ENCODE data around the gene CYP46A1.

Gene CYP46A1

DNA sequence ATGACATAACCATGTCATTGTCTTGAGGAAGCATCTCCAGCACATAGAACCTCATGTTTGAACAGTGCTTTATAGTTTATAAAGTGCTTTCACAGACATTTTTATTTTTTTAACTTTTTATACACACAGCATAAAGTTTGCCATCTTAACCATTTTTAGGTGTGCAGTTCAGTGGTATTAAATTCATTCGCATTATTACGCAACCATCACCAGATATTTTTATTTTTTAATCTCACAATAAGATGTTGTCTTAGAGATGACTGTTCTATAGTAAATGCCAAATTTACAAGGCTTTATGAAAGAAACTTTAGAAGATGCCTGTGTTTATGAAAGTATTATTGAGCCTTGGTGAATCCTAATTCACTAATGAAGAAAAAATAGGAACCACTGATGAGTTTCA, 19.9 kb downstream of the CYP46A1 start:
- no peak for FAIRE-seq
- DNase-seq (ENCODE audit: insufficient read length, low spot score), result no peak
- TF ChIP-seq TAF1 (IDR thresholded peaks at IDR 0.05; ENCODE audit: low read depth, low read length) (no peak), POLR2AphosphoS5 (IDR thresholded peaks at IDR 0.05; ENCODE audit: low read depth, low read length) (no peak), POLR2A (IDR thresholded peaks at IDR 0.05; ENCODE audit: low read depth, low read length) (no peak), POU2F2 (IDR thresholded peaks at IDR 0.05; ENCODE audit: low read depth, low read length) (no peak), SPI1 (IDR thresholded peaks at IDR 0.05; ENCODE audit: low read depth, low read length) (no peak), PAX5 (IDR thresholded peaks at IDR 0.05; ENCODE audit: insufficient read depth, low read length, severe bottlenecking) (no peak)

- DNase-seq (ENCODE audit: insufficient read length, low spot score) (no peak), FAIRE-seq (no peak)
- TF ChIP-seq TAF1 (IDR thresholded peaks at IDR 0.05; ENCODE audit: low read depth, low read length) (no peak), SPI1 (IDR thresholded peaks at IDR 0.05; ENCODE audit: low read depth, low read length) (no peak), POU2F2 (IDR thresholded peaks at IDR 0.05; ENCODE audit: low read depth, low read length) (no peak)
Measured at GRCh38 chr14:99706107-99706900, 22.2 kb downstream of the CYP46A1 start.

DNA sequence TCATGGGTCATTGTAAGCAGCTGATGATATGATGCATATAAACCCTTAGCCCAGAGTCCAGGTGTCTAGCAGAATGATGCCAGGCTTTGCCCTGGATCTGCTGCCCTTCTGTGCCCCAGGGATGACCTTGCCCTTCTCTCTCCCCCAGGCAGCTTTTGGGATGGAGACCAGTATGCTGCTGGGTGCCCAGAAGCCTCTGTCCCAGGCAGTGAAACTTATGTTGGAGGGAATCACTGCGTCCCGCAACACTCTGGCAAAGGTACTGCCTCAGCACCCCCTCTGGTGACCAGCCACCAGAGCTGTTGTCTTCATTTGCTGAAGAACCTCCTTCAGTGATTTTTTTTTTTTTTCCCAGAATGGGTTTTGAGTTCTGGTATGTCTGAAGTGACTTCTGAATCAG, 23.3 kb downstream of the CYP46A1 start:
- DNase-seq (ENCODE audit: insufficient read length, low spot score) (no peak), FAIRE-seq (no peak)
- no peak for TF ChIP-seq POLR2AphosphoS5 (IDR thresholded peaks at IDR 0.05; ENCODE audit: low read depth, low read length)

- FAIRE-seq, result no peak
- no peak for DNase-seq (ENCODE audit: insufficient read length, low spot score)
- TF ChIP-seq POLR2AphosphoS5 (IDR thresholded peaks at IDR 0.05; ENCODE audit: low read depth, low read length) (no peak), POU2F2 (IDR thresholded peaks at IDR 0.05; ENCODE audit: low read depth, low read length) (no peak), TAF1 (IDR thresholded peaks at IDR 0.05; ENCODE audit: low read depth, low read length) (no peak), SPI1 (IDR thresholded peaks at IDR 0.05; ENCODE audit: low read depth, low read length) (no peak), PAX5 (IDR thresholded peaks at IDR 0.05; ENCODE audit: insufficient read depth, low read length, severe bottlenecking) (no peak), POLR2A (IDR thresholded peaks at IDR 0.05; ENCODE audit: low read depth, low read length) (no peak)
Measured at GRCh38 chr14:99707921-99708320, 23.8 kb downstream of the CYP46A1 start.

DNA sequence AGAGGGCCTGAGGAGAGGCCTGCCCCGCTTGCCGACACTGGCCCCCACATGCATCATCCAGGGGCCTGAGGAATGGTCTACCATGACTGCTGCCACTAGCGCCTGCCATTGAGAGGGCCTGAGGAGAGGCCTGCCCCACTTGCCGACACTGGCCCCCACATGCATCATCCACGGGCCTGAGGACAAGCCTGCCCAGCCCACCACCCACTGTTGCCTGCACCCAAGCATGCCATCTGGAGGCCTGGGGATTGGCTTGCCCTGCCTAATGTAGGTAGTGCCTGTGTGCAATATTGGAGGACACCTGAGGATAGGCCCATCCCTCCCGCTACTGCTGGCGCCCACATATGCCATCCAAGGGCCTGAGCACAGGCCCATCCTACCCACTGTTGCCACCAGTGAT, 24.4 kb downstream of the CYP46A1 start:
- no peak for FAIRE-seq
- no peak for DNase-seq (ENCODE audit: insufficient read length, low spot score)
- TF ChIP-seq SPI1 (IDR thresholded peaks at IDR 0.05; ENCODE audit: low read depth, low read length), result no peak
- no peak for TF ChIP-seq TAF1 (IDR thresholded peaks at IDR 0.05; ENCODE audit: low read depth, low read length)
- no peak for TF ChIP-seq POLR2A (IDR thresholded peaks at IDR 0.05; ENCODE audit: low read depth, low read length)
- TF ChIP-seq POU2F2 (IDR thresholded peaks at IDR 0.05; ENCODE audit: low read depth, low read length), result no peak
- no peak for TF ChIP-seq POLR2AphosphoS5 (IDR thresholded peaks at IDR 0.05; ENCODE audit: low read depth, low read length)
- TF ChIP-seq PAX5 (IDR thresholded peaks at IDR 0.05; ENCODE audit: insufficient read depth, low read length, severe bottlenecking), result no peak

DNA sequence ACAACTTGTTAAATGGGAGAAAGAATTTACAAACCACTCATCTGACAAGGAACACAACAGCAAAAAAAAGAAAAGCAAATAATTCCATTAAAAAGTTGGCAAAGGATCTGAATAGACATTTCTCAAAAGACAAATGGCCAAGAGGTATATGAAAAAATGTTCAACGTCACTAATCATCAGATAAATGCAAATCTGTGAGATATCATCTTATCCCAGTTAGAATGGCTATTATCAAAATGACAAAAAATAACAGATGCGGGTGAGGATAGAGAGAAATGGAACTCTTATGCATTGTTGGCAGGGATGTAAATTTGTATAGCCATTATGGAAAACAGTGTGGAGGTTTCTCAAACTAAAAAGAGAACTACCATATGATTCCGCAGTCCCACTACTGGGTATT, 29.9 kb downstream of the CYP46A1 start:
- FAIRE-seq, result no peak
- TF ChIP-seq PAX5 (IDR thresholded peaks at IDR 0.05; ENCODE audit: insufficient read depth, low read length, severe bottlenecking), result no peak
- TF ChIP-seq POLR2A (IDR thresholded peaks at IDR 0.05; ENCODE audit: low read depth, low read length), result no peak
- no peak for TF ChIP-seq POU2F2 (IDR thresholded peaks at IDR 0.05; ENCODE audit: low read depth, low read length)
- no peak for TF ChIP-seq SPI1 (IDR thresholded peaks at IDR 0.05; ENCODE audit: low read depth, low read length)
- TF ChIP-seq TAF1 (IDR thresholded peaks at IDR 0.05; ENCODE audit: low read depth, low read length), result no peak
- TF ChIP-seq POLR2AphosphoS5 (IDR thresholded peaks at IDR 0.05; ENCODE audit: low read depth, low read length), result no peak
- no peak for DNase-seq (ENCODE audit: insufficient read length, low spot score)

GRCh38 chr14:99715266-99716000, 31.3 kb downstream of the CYP46A1 start:
- FAIRE-seq (no peak), DNase-seq (ENCODE audit: insufficient read length, low spot score) (no peak)
- TF ChIP-seq SPI1 (IDR thresholded peaks at IDR 0.05; ENCODE audit: low read depth, low read length) (no peak), PAX5 (IDR thresholded peaks at IDR 0.05; ENCODE audit: insufficient read depth, low read length, severe bottlenecking) (no peak), POU2F2 (IDR thresholded peaks at IDR 0.05; ENCODE audit: low read depth, low read length) (no peak)

DNA sequence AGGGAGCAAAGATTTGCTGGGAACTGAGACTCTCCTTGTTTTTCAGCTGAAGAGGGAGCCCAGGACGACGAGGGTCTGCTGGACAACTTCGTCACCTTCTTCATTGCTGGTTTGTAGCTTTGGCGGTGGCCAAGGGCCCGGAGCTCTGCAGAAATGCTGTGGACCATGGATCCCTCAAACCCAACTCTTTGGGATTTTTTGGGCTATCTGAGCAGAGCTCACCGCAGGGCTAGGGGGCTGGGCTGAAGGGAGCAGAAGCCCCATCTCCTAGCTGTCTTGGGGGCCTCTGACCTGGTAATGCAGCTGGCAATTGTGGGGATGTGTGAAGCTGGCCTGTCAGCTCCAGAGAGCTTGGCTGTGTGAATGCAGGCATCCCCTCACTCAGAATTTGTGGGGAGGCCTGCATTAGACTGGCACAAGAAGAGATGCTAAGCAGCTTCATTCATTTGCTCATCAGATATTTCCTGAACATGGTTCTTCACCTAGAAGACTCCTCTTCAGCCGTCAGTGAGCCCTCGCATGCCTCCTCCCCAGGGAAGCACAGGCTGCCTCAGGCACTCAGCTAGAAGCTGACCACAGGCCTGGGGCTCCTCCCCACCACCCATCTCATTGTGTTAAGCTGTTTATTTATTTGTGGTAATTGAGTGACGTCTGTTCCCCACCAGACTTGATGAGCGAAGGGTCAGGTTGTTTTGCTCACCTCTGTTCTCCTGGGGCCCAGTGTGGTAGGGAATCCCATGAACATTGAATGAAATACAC, 32.2 kb downstream of the CYP46A1 start:
- TF ChIP-seq POU2F2 (IDR thresholded peaks at IDR 0.05; ENCODE audit: low read depth, low read length), result no peak
- no peak for TF ChIP-seq SPI1 (IDR thresholded peaks at IDR 0.05; ENCODE audit: low read depth, low read length)
- TF ChIP-seq POLR2AphosphoS5 (IDR thresholded peaks at IDR 0.05; ENCODE audit: low read depth, low read length), result no peak
- TF ChIP-seq POLR2A (IDR thresholded peaks at IDR 0.05; ENCODE audit: low read depth, low read length), result no peak
- no peak for TF ChIP-seq PAX5 (IDR thresholded peaks at IDR 0.05; ENCODE audit: insufficient read depth, low read length, severe bottlenecking)
- TF ChIP-seq TAF1 (IDR thresholded peaks at IDR 0.05; ENCODE audit: low read depth, low read length), result no peak
- no peak for DNase-seq (ENCODE audit: insufficient read length, low spot score)
- FAIRE-seq, result no peak

- FAIRE-seq, result no peak
- TF ChIP-seq POU2F2 (IDR thresholded peaks at IDR 0.05; ENCODE audit: low read depth, low read length), result no peak
- TF ChIP-seq TAF1 (IDR thresholded peaks at IDR 0.05; ENCODE audit: low read depth, low read length), result no peak
- TF ChIP-seq PAX5 (IDR thresholded peaks at IDR 0.05; ENCODE audit: insufficient read depth, low read length, severe bottlenecking), result no peak
- TF ChIP-seq POLR2A (IDR thresholded peaks at IDR 0.05; ENCODE audit: low read depth, low read length), result no peak
- TF ChIP-seq SPI1 (IDR thresholded peaks at IDR 0.05; ENCODE audit: low read depth, low read length), result no peak
- no peak for TF ChIP-seq POLR2AphosphoS5 (IDR thresholded peaks at IDR 0.05; ENCODE audit: low read depth, low read length)
- no peak for DNase-seq (ENCODE audit: insufficient read length, low spot score)
Measured at GRCh38 chr14:99716850-99717681, 33.0 kb downstream of the CYP46A1 start.
